Activated T-cell treated with anti-CD3 and anti-CD28 coated beads, Interleukin-2, amount 50 U/mL, for 72 hours (primary cell): ENCODE data around the gene OR1A1. TPM values are rescaled to one million over a fixed set of nuclear protein-coding genes. Genes with fewer than 3 reads are reported as not detected.
"Not testable (repeated sequence)": the region's sequence is repeated elsewhere in the genome, so short reads cannot be mapped to it uniquely, and the experiment has no call there.

Experiments used
- ATAC-seq, 2 donors: fragments of 150-1000 bp; cut with Tn5 transposase; replicated peaks in 1 of 2; 2 replicates each; pipeline ENCODE4 v1.10.0; 2021; ENCODE audit warnings: moderate library complexity in 2 of 2, mild to moderate bottlenecking in 1 of 2
- DNase-seq, 2 donors: peaks; one replicate each; pipeline ENCODE4 v3.0.0; 2021 to 2022; ENCODE audit warnings: mixed read lengths in 1 of 2
- H3K27ac Mint-ChIP-seq: one replicate; pipeline ENCODE4 v1.8.0; 2022; ENCODE audit warnings: mild to moderate bottlenecking, moderate library complexity, mixed read lengths
- H3K27me3 Mint-ChIP-seq: one replicate; pipeline ENCODE4 v1.8.0; 2022; ENCODE audit warnings: low read depth, mixed read lengths
- H3K36me3 Mint-ChIP-seq, 2 donors: one replicate each; pipeline ENCODE4 v1.8.0; 2022; ENCODE audit warnings: mixed read lengths in 2 of 2, mild to moderate bottlenecking in 1 of 2; ENCODE audit not compliant: insufficient read depth in 2 of 2
- H3K4me1 Mint-ChIP-seq: one replicate; pipeline ENCODE4 v1.8.0; 2022; ENCODE audit warnings: low read depth, mixed read lengths
- H3K4me3 Mint-ChIP-seq, 2 donors: one replicate each; pipeline ENCODE4 v1.8.0; 2022; ENCODE audit warnings: mild to moderate bottlenecking in 2 of 2, mixed read lengths in 2 of 2, moderate library complexity in 2 of 2
- H3K9me3 Mint-ChIP-seq, 2 donors: one replicate each; pipeline ENCODE4 v1.8.0; 2022; ENCODE audit warnings: mixed read lengths in 2 of 2
- total RNA-seq, 2 donors: library from RNA; stranded (reverse); gene quantifications; one replicate each; pipeline ENCODE4 v1.2.3, GENCODE V29; 2022

OR1A1 gene
- total RNA-seq, 2 donors from 2014 or later, result not detected

GRCh38 chr17:3241044-3241443 is 33.6 kb downstream of the OR1A1 start:
- not testable (repeated sequence) for H3K4me3 Mint-ChIP-seq, H3K9me3 Mint-ChIP-seq, H3K4me1 Mint-ChIP-seq, H3K36me3 Mint-ChIP-seq, H3K27ac Mint-ChIP-seq, H3K27me3 Mint-ChIP-seq, ATAC-seq, DNase-seq

DNA sequence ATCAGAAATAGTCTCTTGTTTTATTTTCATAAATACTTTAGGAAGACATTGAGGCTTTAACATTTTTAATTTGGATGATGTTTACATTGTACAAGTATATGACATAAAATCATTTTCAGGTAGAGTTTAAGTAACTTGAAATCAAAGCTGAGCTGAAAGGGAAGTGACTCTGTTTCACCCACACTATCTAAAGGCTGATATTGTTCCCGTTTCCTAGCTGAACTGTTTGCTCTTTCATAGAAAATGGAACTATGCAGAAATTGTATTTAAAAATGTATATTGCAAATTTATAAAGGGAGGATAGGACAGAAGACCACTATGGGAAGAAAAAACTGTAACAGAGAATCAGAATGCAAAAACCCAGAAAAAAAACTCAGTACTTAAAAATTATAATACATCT is 37.4 kb downstream of the OR1A1 start:
- not testable (repeated sequence) for H3K27ac Mint-ChIP-seq, DNase-seq, H3K27me3 Mint-ChIP-seq, H3K4me3 Mint-ChIP-seq, H3K36me3 Mint-ChIP-seq, ATAC-seq, H3K9me3 Mint-ChIP-seq, H3K4me1 Mint-ChIP-seq

DNA sequence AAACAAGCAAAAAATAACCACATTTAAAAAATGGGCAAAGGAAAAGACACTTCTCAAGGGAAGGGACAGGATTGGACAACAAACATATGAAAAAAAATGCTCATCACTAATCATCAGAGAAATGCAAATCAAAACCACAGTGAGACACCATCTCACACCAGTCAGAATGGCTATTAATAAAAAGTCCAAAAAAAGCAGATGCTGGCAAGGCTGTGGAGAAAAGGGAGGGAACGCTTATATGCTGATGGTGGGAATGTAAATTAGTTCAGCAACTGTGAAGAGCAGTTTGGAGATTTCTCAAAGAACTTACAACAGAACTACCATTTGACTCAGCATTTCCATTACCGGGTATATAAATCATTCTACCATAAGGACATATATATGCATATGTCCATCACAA is 41.5 kb downstream of the OR1A1 start:
- not testable (repeated sequence) for H3K36me3 Mint-ChIP-seq, H3K4me1 Mint-ChIP-seq, H3K4me3 Mint-ChIP-seq, H3K27me3 Mint-ChIP-seq, H3K9me3 Mint-ChIP-seq, H3K27ac Mint-ChIP-seq, DNase-seq, ATAC-seq

- no peak overlapping the region for H3K4me3 Mint-ChIP-seq
- no peaks in the 10 kb centered on the region for H3K36me3 Mint-ChIP-seq
- no peaks in the 10 kb centered on the region for H3K4me1 Mint-ChIP-seq
- H3K27ac Mint-ChIP-seq, result no peak overlapping the region
- ATAC-seq (no peak), DNase-seq (no peak)
- H3K9me3 Mint-ChIP-seq, result peaks cover 0 to 1% of the 10 kb centered on the region in 2 donors
- H3K27me3 Mint-ChIP-seq, result peaks cover 12% of the 10 kb centered on the region
These were observed 49.1 kb downstream of the OR1A1 start for GRCh38 chr17:3256575-3256974.

DNA sequence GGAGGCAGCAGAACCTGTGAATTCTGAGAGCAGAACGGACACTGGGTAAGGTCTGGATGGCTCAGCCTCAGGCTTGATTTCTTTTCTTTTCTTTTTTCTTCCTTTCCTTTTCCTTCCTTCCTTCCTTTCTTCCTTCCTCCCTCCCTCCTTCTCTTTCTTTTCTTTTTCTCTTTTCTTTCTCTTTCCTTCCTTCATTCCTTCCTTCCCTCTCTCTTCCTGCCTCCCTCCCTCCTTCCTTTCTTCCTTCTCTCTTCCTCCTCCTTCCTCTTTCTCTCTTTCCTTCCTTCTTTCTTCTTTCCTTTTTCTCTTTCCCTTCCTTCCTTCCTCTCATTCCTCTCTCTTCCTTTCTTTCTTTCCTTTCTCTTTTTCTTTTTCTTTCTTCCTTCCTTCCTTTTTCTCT is 52.7 kb downstream of the OR1A1 start:
- H3K9me3 Mint-ChIP-seq, result no peaks in the 10 kb centered on the region
- no peak overlapping the region for H3K4me3 Mint-ChIP-seq
- H3K36me3 Mint-ChIP-seq, result no peaks in the 10 kb centered on the region
- ATAC-seq, result no peak
- H3K4me1 Mint-ChIP-seq, result no peaks in the 10 kb centered on the region
- DNase-seq, result no peak
- H3K27me3 Mint-ChIP-seq, result peaks cover 6% of the 10 kb centered on the region
- peak overlapping the region; percentile 41 for H3K27ac Mint-ChIP-seq

DNA sequence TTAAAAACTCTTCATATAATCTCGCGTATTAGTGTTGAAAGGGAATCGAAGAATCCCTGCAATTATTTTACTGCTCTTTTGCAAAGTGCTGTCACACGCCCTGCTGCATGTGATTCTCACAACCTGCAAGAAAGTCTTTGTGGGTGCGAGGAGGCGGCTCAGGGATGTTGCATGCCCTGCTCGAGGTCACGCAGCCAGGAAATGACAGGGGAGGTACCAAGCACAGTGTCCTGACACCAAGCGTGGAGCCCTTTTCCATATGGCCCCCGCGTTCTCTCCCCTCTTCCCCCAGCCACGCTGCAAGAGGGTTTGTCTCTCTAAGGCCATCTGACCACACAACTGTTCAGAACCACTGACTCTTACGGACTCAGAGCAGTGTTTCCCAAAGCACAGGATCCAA is 53.1 kb downstream of the OR1A1 start:
- DNase-seq (no peak), ATAC-seq (no peak)
- Mint-ChIP-seq H3K27ac (no peak overlapping the region), H3K4me1 (no peaks in the 10 kb centered on the region), H3K4me3 (no peak overlapping the region), H3K36me3 (no peaks in the 10 kb centered on the region), H3K9me3 (no peaks in the 10 kb centered on the region), H3K27me3 (peaks cover 6% of the 10 kb centered on the region)

Other genes starting within 250 kb of the OR1A1 start
- gene OR1D5, start 144.1 kb upstream of the OR1A1 start, total RNA-seq, result not detected
- not detected for gene OR1D2, start 103.2 kb upstream of the OR1A1 start, total RNA-seq
- gene OR1G1, start 80.1 kb upstream of the OR1A1 start, total RNA-seq, result not detected
- gene OR1A2, start 10.1 kb upstream of the OR1A1 start, total RNA-seq, result not detected
- gene OR3A1, start 90.7 kb downstream of the OR1A1 start, total RNA-seq, result 1 to 10 TPM in 1 of 2 donors, under 1 TPM in 1; 0.53 to 1.8 TPM
- 10 to 100 TPM in 1 of 2 donors, 1 to 10 TPM in 1; 6.2 to 11.0 TPM for gene OR3A2, start 178.6 kb downstream of the OR1A1 start, total RNA-seq
- not detected for gene OR1E1, start 190.7 kb downstream of the OR1A1 start, total RNA-seq
- not detected for gene OR3A3, start 203.7 kb downstream of the OR1A1 start, total RNA-seq
- gene OR1E2, start 226.2 kb downstream of the OR1A1 start, total RNA-seq, result not detected